ENCODE measurements around the gene USP28.
"Not testable (repeated sequence)": the region's sequence is repeated elsewhere in the genome, so short reads cannot be mapped to it uniquely, and the experiment has no call there.

Gene USP28

GRCh38 chr11:113833151-113833550, 42.2 kb downstream of the USP28 start:
- DNase-seq: no peak

- DNase-seq: no peak
Measured at GRCh38 chr11:113831314-113831713, 44.1 kb downstream of the USP28 start.

GRCh38 chr11:113829751-113830150, 45.6 kb downstream of the USP28 start:
- DNase-seq: no peak

GRCh38 chr11:113828191-113828590, 47.2 kb downstream of the USP28 start:
- no peak for DNase-seq

- no peak for DNase-seq
Measured at GRCh38 chr11:113827477-113827876, 47.9 kb downstream of the USP28 start.

- no peak for DNase-seq
Measured at GRCh38 chr11:113818426-113818825, 56.9 kb downstream of the USP28 start.

- DNase-seq: no peak
Measured at GRCh38 chr11:113817626-113818025, 57.7 kb downstream of the USP28 start.

GRCh38 chr11:113817162-113817561, 58.2 kb downstream of the USP28 start:
- DNase-seq: no peak

- no peak for DNase-seq
Measured at GRCh38 chr11:113814181-113814580, 61.2 kb downstream of the USP28 start.

- no peak for DNase-seq
Measured at GRCh38 chr11:113808931-113809330, 66.4 kb downstream of the USP28 start.

- DNase-seq: peak in 1 of 2 experiments; percentile 3
Measured at GRCh38 chr11:113806406-113806805, 69.0 kb downstream of the USP28 start.

GRCh38 chr11:113805640-113806039, 69.7 kb downstream of the USP28 start:
- no peak for DNase-seq

GRCh38 chr11:113802621-113803020, 72.8 kb downstream of the USP28 start:
- no peak for DNase-seq

GRCh38 chr11:113796663-113797259, 78.6 kb downstream of the USP28 start:
- DNase-seq: peak; percentile 3 to 24

GRCh38 chr11:113789675-113790320, 85.6 kb downstream of the USP28 start:
- DNase-seq: no peak

GRCh38 chr11:113789016-113789415, 86.4 kb downstream of the USP28 start:
- not testable (repeated sequence) for DNase-seq

GRCh38 chr11:113782134-113782533, 93.2 kb downstream of the USP28 start:
- DNase-seq: no peak

- no peak for DNase-seq
Measured at GRCh38 chr11:113781682-113782081, 93.7 kb downstream of the USP28 start.

- no peak for DNase-seq
Measured at GRCh38 chr11:113779496-113779895, 95.9 kb downstream of the USP28 start, which contains the start of gene CLDN25. TSS of gene CLDN25 (plus strand) at chr11:113779796. CDS start at chr11:113779796, 0 bp downstream.

GRCh38 chr11:113778111-113778910, 97.1 kb downstream of the USP28 start:
- no peak for DNase-seq

- DNase-seq: no peak
Measured at GRCh38 chr11:113774174-113774503, 101.2 kb downstream of the USP28 start.

GRCh38 chr11:113773416-113774173, 101.8 kb downstream of the USP28 start, which contains the start of gene ZW10:
TSS of gene ZW10 (minus strand) at chr11:113773692. CDS start at chr11:113773666, 26 bp downstream.
- peak; percentile 81 to 93 for DNase-seq

- no peak for DNase-seq
Measured at GRCh38 chr11:113773092-113773415, 102.3 kb downstream of the USP28 start.
